Osteoblast (primary cell): ENCODE measurements around the gene HKDC1. TPM values are rescaled to one million over a fixed set of nuclear protein-coding genes. Genes with fewer than 3 reads are reported as not detected.
A peak's percentile ranks its signal among the peaks of the same experiment; 100 is the strongest.
"Not testable (repeated sequence)": the region's sequence is repeated elsewhere in the genome, so short reads cannot be mapped to it uniquely, and the experiment has no call there.

Source experiments
- DNase-seq: peaks from one replicate; pipeline ENCODE4 v3.0.0; 2011; ENCODE audit warnings: low spot score, mixed read lengths; ENCODE audit not compliant: insufficient read length; ENCODE audit errors: missing footprints
- H2AFZ ChIP-seq: 2 replicates; pipeline ENCODE4 v1.6.0; 2011; ENCODE audit warnings: mild to moderate bottlenecking, low read length
- H3K27ac ChIP-seq: 2 replicates; pipeline ENCODE4 v1.5.1; 2011; ENCODE audit warnings: mild to moderate bottlenecking, low read depth, low read length, moderate library complexity
- H3K27me3 ChIP-seq: 2 replicates; pipeline ENCODE4 v1.6.0; 2012; ENCODE audit warnings: mild to moderate bottlenecking, control low read depth, inconsistent platforms, low read length, moderate library complexity; ENCODE audit not compliant: insufficient read depth
- H3K36me3 ChIP-seq: 2 replicates; pipeline ENCODE4 v1.5.1; 2011; ENCODE audit warnings: mild to moderate bottlenecking, low read length, control low read depth, moderate library complexity; ENCODE audit not compliant: insufficient read depth
- H3K4me1 ChIP-seq: 2 replicates; pipeline ENCODE4 v1.5.1; 2011; ENCODE audit warnings: mild to moderate bottlenecking, low read length, control low read depth, moderate library complexity; ENCODE audit not compliant: insufficient read depth
- H3K4me2 ChIP-seq: 2 replicates; pipeline ENCODE4 v1.6.0; 2011; ENCODE audit warnings: mild to moderate bottlenecking, low read length; ENCODE audit not compliant: insufficient read depth
- H3K4me3 ChIP-seq: fragments of 200-600 bp; sonication (generic); 3 replicates; pipeline ENCODE4 v1.5.1; 2012; ENCODE audit warnings: mild to moderate bottlenecking, low read length, inconsistent platforms; ENCODE audit not compliant: insufficient read depth
- H3K79me2 ChIP-seq: 2 replicates; pipeline ENCODE4 v1.6.0; 2012; ENCODE audit warnings: mild to moderate bottlenecking, low read length, control low read depth, inconsistent platforms; ENCODE audit not compliant: insufficient read depth
- H3K9me3 ChIP-seq: 2 replicates; pipeline ENCODE4 v1.5.1; 2011; ENCODE audit warnings: low read depth, low read length, control low read depth
- H4K20me1 ChIP-seq: 2 replicates; pipeline ENCODE4 v1.6.0; 2012; ENCODE audit warnings: mild to moderate bottlenecking, low read length, control low read depth; ENCODE audit not compliant: insufficient read depth
- total RNA-seq: library from RNA; depleted of rRNA; stranded (reverse); fragments of >200 nt; gene quantifications from 2 replicates; pipeline ENCODE4 v1.2.3, GENCODE V29; 2012
- TF ChIP-seq, protein P1 (sequence below): IDR thresholded peaks from 2 replicates; pipeline ENCODE4 v1.5.1; 2011; ENCODE audit warnings: mild to moderate bottlenecking, low read depth, low read length, moderate library complexity; ENCODE audit errors: extremely low read depth

Gene HKDC1
- total RNA-seq, 1 donor: 2.9 TPM

- Histone ChIP-seq H3K4me3 (no peak overlapping the region), H3K9me3 (no peaks in the 10 kb centered on the region), H3K27me3 (peaks cover 27% of the 10 kb centered on the region), H2AFZ (no peak overlapping the region), H3K4me2 (no peak overlapping the region), H3K36me3 (no peaks in the 10 kb centered on the region), H3K79me2 (no peaks in the 10 kb centered on the region), H3K27ac (no peak overlapping the region), H3K4me1 (no peaks in the 10 kb centered on the region), H4K20me1 (no peaks in the 10 kb centered on the region)
- peak; percentile 38 for DNase-seq
- TF ChIP-seq, protein P1, sequence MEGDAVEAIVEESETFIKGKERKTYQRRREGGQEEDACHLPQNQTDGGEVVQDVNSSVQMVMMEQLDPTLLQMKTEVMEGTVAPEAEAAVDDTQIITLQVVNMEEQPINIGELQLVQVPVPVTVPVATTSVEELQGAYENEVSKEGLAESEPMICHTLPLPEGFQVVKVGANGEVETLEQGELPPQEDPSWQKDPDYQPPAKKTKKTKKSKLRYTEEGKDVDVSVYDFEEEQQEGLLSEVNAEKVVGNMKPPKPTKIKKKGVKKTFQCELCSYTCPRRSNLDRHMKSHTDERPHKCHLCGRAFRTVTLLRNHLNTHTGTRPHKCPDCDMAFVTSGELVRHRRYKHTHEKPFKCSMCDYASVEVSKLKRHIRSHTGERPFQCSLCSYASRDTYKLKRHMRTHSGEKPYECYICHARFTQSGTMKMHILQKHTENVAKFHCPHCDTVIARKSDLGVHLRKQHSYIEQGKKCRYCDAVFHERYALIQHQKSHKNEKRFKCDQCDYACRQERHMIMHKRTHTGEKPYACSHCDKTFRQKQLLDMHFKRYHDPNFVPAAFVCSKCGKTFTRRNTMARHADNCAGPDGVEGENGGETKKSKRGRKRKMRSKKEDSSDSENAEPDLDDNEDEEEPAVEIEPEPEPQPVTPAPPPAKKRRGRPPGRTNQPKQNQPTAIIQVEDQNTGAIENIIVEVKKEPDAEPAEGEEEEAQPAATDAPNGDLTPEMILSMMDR: no peak
Measured at GRCh38 chr10:69295027-69295636, 75.0 kb downstream of the HKDC1 start.

GRCh38 chr10:69303632-69304051 lies 83.5 kb downstream of the HKDC1 start:
- Histone ChIP-seq H2AFZ (peak overlapping the region; percentile 38), H3K4me1 (peaks cover 6% of the 10 kb centered on the region), H4K20me1 (no peaks in the 10 kb centered on the region), H3K9me3 (no peaks in the 10 kb centered on the region), H3K27me3 (no peaks in the 10 kb centered on the region), H3K36me3 (no peaks in the 10 kb centered on the region), H3K79me2 (no peaks in the 10 kb centered on the region), H3K4me3 (no peak overlapping the region), H3K27ac (no peak overlapping the region), H3K4me2 (no peak overlapping the region)
- TF ChIP-seq, protein P1: no peak
- DNase-seq: peak; percentile 81

GRCh38 chr10:69306421-69306820 lies 86.3 kb downstream of the HKDC1 start:
- Histone ChIP-seq H3K27ac (no peak overlapping the region), H3K4me3 (no peak overlapping the region), H3K27me3 (no peaks in the 10 kb centered on the region), H3K36me3 (no peaks in the 10 kb centered on the region), H3K9me3 (no peaks in the 10 kb centered on the region), H2AFZ (no peak overlapping the region), H3K79me2 (no peaks in the 10 kb centered on the region), H4K20me1 (no peaks in the 10 kb centered on the region), H3K4me2 (no peak overlapping the region), H3K4me1 (peaks cover 6% of the 10 kb centered on the region)
- DNase-seq: no peak
- TF ChIP-seq, protein P1: no peak

GRCh38 chr10:69307434-69307833 lies 87.3 kb downstream of the HKDC1 start:
- H3K27me3 ChIP-seq: no peaks in the 10 kb centered on the region
- no peaks in the 10 kb centered on the region for H4K20me1 ChIP-seq
- DNase-seq: no peak
- H3K27ac ChIP-seq: no peak overlapping the region
- no peaks in the 10 kb centered on the region for H3K36me3 ChIP-seq
- TF ChIP-seq, protein P1: no peak
- H3K79me2 ChIP-seq: no peaks in the 10 kb centered on the region
- peaks cover 6% of the 10 kb centered on the region for H3K4me1 ChIP-seq
- H3K4me3 ChIP-seq: no peak overlapping the region
- no peak overlapping the region for H3K4me2 ChIP-seq
- H3K9me3 ChIP-seq: no peaks in the 10 kb centered on the region
- no peak overlapping the region for H2AFZ ChIP-seq

DNA sequence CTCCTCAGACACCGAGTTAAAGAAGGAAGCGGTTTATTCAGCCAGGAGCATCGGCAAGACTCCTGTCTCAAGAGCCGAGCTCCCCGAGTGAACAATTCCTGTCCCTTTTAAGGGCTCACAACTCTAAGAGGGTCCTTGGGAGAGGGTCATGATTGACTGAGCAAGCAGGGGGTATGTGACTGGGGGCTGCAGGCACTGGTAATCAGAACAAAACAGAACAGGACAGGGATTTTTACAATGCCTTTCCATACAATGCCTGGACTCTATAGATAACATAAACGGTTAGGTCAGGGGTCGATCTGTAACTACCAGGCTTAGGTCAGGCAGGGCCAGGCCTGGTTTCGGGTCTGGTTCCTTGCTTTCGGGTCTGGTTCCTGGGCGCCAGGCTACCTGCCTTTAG lies 88.2 kb downstream of the HKDC1 start:
- not testable (repeated sequence) for H3K4me1 ChIP-seq, H3K27ac ChIP-seq, H3K36me3 ChIP-seq, H3K79me2 ChIP-seq, H2AFZ ChIP-seq, H3K9me3 ChIP-seq, DNase-seq, H4K20me1 ChIP-seq, H3K27me3 ChIP-seq, H3K4me2 ChIP-seq, H3K4me3 ChIP-seq
